ENCODE measurements around the gene HECTD4.

GRCh38 chr12:112419297-112420133 is 37.3 kb upstream of the HECTD4 start:
- peak in 3 of 11 experiments; percentile 9 to 12 (median 10) for TF ChIP-seq CTCF (IDR thresholded peaks at IDR 0.05 in 8 of 11, conservative IDR thresholded peaks at IDR 0.05 in 3 of 11)
- TF ChIP-seq POLR2A (IDR thresholded peaks at IDR 0.05), result no peak
- TF ChIP-seq POLR2AphosphoS5 (IDR thresholded peaks at IDR 0.05), result no peak
